GM18867 (cell line): ENCODE data around the gene CSNK2A3.
"Not testable (repeated sequence)": the region's sequence is repeated elsewhere in the genome, so short reads cannot be mapped to it uniquely, and the experiment has no call there.

Source experiments
- ATAC-seq: cut with Tn5 transposase; IDR thresholded peaks from one replicate; pipeline ENCODE4 v1.9.1; 2021; ENCODE audit warnings: mild to moderate bottlenecking, moderate library complexity; ENCODE audit not compliant: unreplicated experiment

CSNK2A3 gene

GRCh38 chr11:11380340-11380739 lies 27.3 kb upstream of the CSNK2A3 start:
- no peak for ATAC-seq

- ATAC-seq: no peak
Measured at GRCh38 chr11:11379661-11380060, 26.6 kb upstream of the CSNK2A3 start.

GRCh38 chr11:11378184-11378940 lies 25.3 kb upstream of the CSNK2A3 start:
- no peak for ATAC-seq

GRCh38 chr11:11374358-11375148 lies 21.5 kb upstream of the CSNK2A3 start:
- ATAC-seq: no peak

GRCh38 chr11:11373934-11374333 lies 20.9 kb upstream of the CSNK2A3 start:
- no peak for ATAC-seq

- ATAC-seq: no peak
Measured at GRCh38 chr11:11372461-11372860, 19.4 kb upstream of the CSNK2A3 start.

GRCh38 chr11:11370962-11371303 lies 17.9 kb upstream of the CSNK2A3 start:
- ATAC-seq: no peak

- ATAC-seq: peak; percentile 73
Measured at GRCh38 chr11:11370255-11370961, 17.4 kb upstream of the CSNK2A3 start.

- no peak for ATAC-seq
Measured at GRCh38 chr11:11366793-11367192, 13.7 kb upstream of the CSNK2A3 start.

- no peak for ATAC-seq
Measured at GRCh38 chr11:11363674-11364073, 10.6 kb upstream of the CSNK2A3 start.

- ATAC-seq: no peak
Measured at GRCh38 chr11:11359611-11360010, 6.6 kb upstream of the CSNK2A3 start.

GRCh38 chr11:11356842-11357241 lies 3.8 kb upstream of the CSNK2A3 start:
- ATAC-seq: no peak

- not testable (repeated sequence) for ATAC-seq
Measured at GRCh38 chr11:11351851-11352250, 1.2 kb downstream of the CSNK2A3 start.

- ATAC-seq: no peak
Measured at GRCh38 chr11:11351042-11351586, 1.9 kb downstream of the CSNK2A3 start.

GRCh38 chr11:11349870-11350337 lies 3.1 kb downstream of the CSNK2A3 start:
- ATAC-seq: no peak

- no peak for ATAC-seq
Measured at GRCh38 chr11:11349106-11349825, 3.8 kb downstream of the CSNK2A3 start.

GRCh38 chr11:11348303-11348702 lies 4.7 kb downstream of the CSNK2A3 start:
- ATAC-seq: no peak

GRCh38 chr11:11347592-11347991 lies 5.5 kb downstream of the CSNK2A3 start:
- no peak for ATAC-seq

GRCh38 chr11:11346303-11346702 lies 6.7 kb downstream of the CSNK2A3 start:
- no peak for ATAC-seq

- no peak for ATAC-seq
Measured at GRCh38 chr11:11345099-11345498, 8.0 kb downstream of the CSNK2A3 start.

GRCh38 chr11:11344045-11344444 lies 9.0 kb downstream of the CSNK2A3 start:
- no peak for ATAC-seq
